Neural progenitor cell (in vitro differentiated cells): ENCODE results near the gene B9D1. TPM values are rescaled to one million over a fixed set of nuclear protein-coding genes. Genes with fewer than 3 reads are reported as not detected.

Source experiments
- DNase-seq: peaks from one replicate; pipeline ENCODE4 v3.0.0-alpha.2; 2016; ENCODE audit warnings: low spot score
- H2AFZ ChIP-seq: fragments of 200-600 bp; sonication (generic); replicated peaks from 2 replicates; pipeline ENCODE4 v1.6.1; 2016; ENCODE audit warnings: antibody characterized with exemption
- H3F3A ChIP-seq: fragments of 200-600 bp; sonication (generic); 2 replicates; pipeline ENCODE4 v1.6.1; 2016; ENCODE audit warnings: antibody characterized with exemption, low read depth
- H3K27ac ChIP-seq: fragments of 200-600 bp; sonication (generic); 2 replicates; pipeline ENCODE4 v1.5.1; 2016; ENCODE audit warnings: mild to moderate bottlenecking
- H3K27me3 ChIP-seq: fragments of 200-600 bp; sonication (generic); 2 replicates; pipeline ENCODE4 v1.6.1; 2016; ENCODE audit warnings: mild to moderate bottlenecking, moderate library complexity
- H3K36me3 ChIP-seq: fragments of 200-600 bp; sonication (generic); 2 replicates; pipeline ENCODE4 v1.5.1; 2016
- H3K4me1 ChIP-seq: fragments of 200-600 bp; sonication (generic); 2 replicates; pipeline ENCODE4 v1.6.1; 2016; ENCODE audit warnings: mixed run types
- H3K4me2 ChIP-seq: fragments of 200-600 bp; sonication (generic); 2 replicates; pipeline ENCODE4 v1.6.1; 2016
- H3K4me3 ChIP-seq: fragments of 200-600 bp; sonication (generic); 2 replicates; pipeline ENCODE4 v1.5.1; 2016
- H3K79me2 ChIP-seq: fragments of 200-600 bp; sonication (generic); 2 replicates; pipeline ENCODE4 v1.6.1; 2016; ENCODE audit warnings: low read depth
- H3K9ac ChIP-seq: fragments of 200-600 bp; sonication (generic); 2 replicates; pipeline ENCODE4 v1.6.1; 2016
- H3K9me3 ChIP-seq: fragments of 200-600 bp; sonication (generic); 2 replicates; pipeline ENCODE4 v1.5.1; 2016; ENCODE audit warnings: low read depth
- H4K20me1 ChIP-seq: fragments of 200-600 bp; sonication (generic); 2 replicates; pipeline ENCODE4 v1.6.1; 2016; ENCODE audit warnings: low read depth
- H3K27ac Mint-ChIP-seq: 3 replicates; pipeline ENCODE4 v1.8.0; 2021; ENCODE audit warnings: mixed read lengths
- H3K27me3 Mint-ChIP-seq: 2 replicates; pipeline ENCODE4 v1.8.0; 2022; ENCODE audit warnings: low read depth, mild to moderate bottlenecking, inconsistent platforms, moderate library complexity, mixed read lengths; ENCODE audit not compliant: insufficient read depth
- H3K36me3 Mint-ChIP-seq: 3 replicates; pipeline ENCODE4 v1.8.0; 2021; ENCODE audit warnings: mixed read lengths
- H3K4me1 Mint-ChIP-seq: 3 replicates; pipeline ENCODE4 v1.8.0; 2021; ENCODE audit warnings: mixed read lengths
- H3K4me3 Mint-ChIP-seq: 3 replicates; pipeline ENCODE4 v1.8.0; 2021; ENCODE audit warnings: mild to moderate bottlenecking, moderate library complexity, mixed read lengths
- H3K9me3 Mint-ChIP-seq: 3 replicates; pipeline ENCODE4 v1.8.0; 2020; ENCODE audit warnings: mixed read lengths
- CTCF ChIP-seq: fragments of 200-600 bp; sonication (generic); IDR thresholded peaks from 2 replicates; pipeline ENCODE4 v1.5.1; 2017; ENCODE audit warnings: antibody characterized with exemption, mild to moderate bottlenecking
- EZH2 ChIP-seq: fragments of 200-600 bp; sonication (generic); IDR thresholded peaks from 2 replicates; pipeline ENCODE4 v1.6.1; 2017; ENCODE audit warnings: antibody characterized with exemption, mild to moderate bottlenecking, moderate library complexity
- EZH2phosphoT487 ChIP-seq: fragments of 200-600 bp; sonication (generic); IDR thresholded peaks from 2 replicates; pipeline ENCODE4 v1.6.1; 2017; ENCODE audit warnings: antibody characterized with exemption
- total RNA-seq: library from RNA; depleted of rRNA; stranded (reverse); fragments of >200 nt; gene quantifications from 2 replicates; pipeline ENCODE4 v1.2.3, GENCODE V29; 2015; ENCODE audit warnings: low replicate concordance

B9D1 gene
- total RNA-seq, 1 donor from 2014 or later: 15.1 TPM

- Histone ChIP-seq H4K20me1 (peaks cover 69% of the 10 kb centered on the region), H3K9ac (no peak overlapping the region), H3K36me3 (no peaks in the 10 kb centered on the region), H2AFZ (no peak overlapping the region), H3K4me3 (no peak overlapping the region), H3K27ac (no peak overlapping the region), H3F3A (peaks cover 19% of the 10 kb centered on the region), H3K4me1 (peaks cover 20% of the 10 kb centered on the region), H3K4me2 (no peak overlapping the region), H3K9me3 (no peaks in the 10 kb centered on the region), H3K27me3 (no peaks in the 10 kb centered on the region), H3K79me2 (peaks cover 12% of the 10 kb centered on the region)
- Mint-ChIP-seq H3K9me3 (no peaks in the 10 kb centered on the region), H3K36me3 (peaks cover 3% of the 10 kb centered on the region), H3K4me3 (no peak overlapping the region), H3K27me3 (peaks cover 5% of the 10 kb centered on the region), H3K27ac (peak overlapping the region; percentile 53), H3K4me1 (peaks cover 28% of the 10 kb centered on the region)
- TF ChIP-seq EZH2 (no peak), EZH2phosphoT487 (no peak), CTCF (no peak)
- DNase-seq: no peak
Observed at GRCh38 chr17:19302791-19303331, 59.7 kb downstream of the B9D1 start.

- peaks cover 72% of the 10 kb centered on the region for H4K20me1 ChIP-seq
- peaks cover 12% of the 10 kb centered on the region for H3K79me2 ChIP-seq
- peaks cover 20% of the 10 kb centered on the region for H3K4me1 ChIP-seq
- Mint-ChIP-seq H3K4me3 (no peak overlapping the region), H3K9me3 (no peaks in the 10 kb centered on the region), H3K27me3 (peaks cover 5% of the 10 kb centered on the region), H3K36me3 (peaks cover 3% of the 10 kb centered on the region), H3K4me1 (peaks cover 34% of the 10 kb centered on the region), H3K27ac (peak overlapping the region; percentile 42)
- H3F3A ChIP-seq: peaks cover 19% of the 10 kb centered on the region
- no peaks in the 10 kb centered on the region for H3K36me3 ChIP-seq
- H3K4me3 ChIP-seq: no peak overlapping the region
- H3K27ac ChIP-seq: no peak overlapping the region
- TF ChIP-seq EZH2: no peak
- no peak for TF ChIP-seq EZH2phosphoT487
- TF ChIP-seq CTCF: no peak
- no peaks in the 10 kb centered on the region for H3K27me3 ChIP-seq
- no peak overlapping the region for H3K9ac ChIP-seq
- no peak overlapping the region for H2AFZ ChIP-seq
- H3K9me3 ChIP-seq: no peaks in the 10 kb centered on the region
- DNase-seq: no peak
- no peak overlapping the region for H3K4me2 ChIP-seq
Observed at GRCh38 chr17:19301973-19302372, 60.5 kb downstream of the B9D1 start.

- TF ChIP-seq EZH2phosphoT487 (no peak), CTCF (no peak), EZH2 (no peak)
- peaks cover 5% of the 10 kb centered on the region for H3K27me3 Mint-ChIP-seq
- peaks cover 12% of the 10 kb centered on the region for H3K79me2 ChIP-seq
- H3K9ac ChIP-seq: no peak overlapping the region
- H3K27me3 ChIP-seq: no peaks in the 10 kb centered on the region
- H3K4me3 Mint-ChIP-seq: no peak overlapping the region
- no peak for DNase-seq
- H3F3A ChIP-seq: peaks cover 19% of the 10 kb centered on the region
- no peak overlapping the region for H3K27ac ChIP-seq
- H4K20me1 ChIP-seq: peaks cover 76% of the 10 kb centered on the region
- no peak overlapping the region for H2AFZ ChIP-seq
- no peak overlapping the region for H3K4me3 ChIP-seq
- H3K27ac Mint-ChIP-seq: peak overlapping the region; percentile 42
- H3K4me1 ChIP-seq: peaks cover 20% of the 10 kb centered on the region
- no peak overlapping the region for H3K4me2 ChIP-seq
- H3K4me1 Mint-ChIP-seq: peaks cover 40% of the 10 kb centered on the region
- H3K9me3 ChIP-seq: no peaks in the 10 kb centered on the region
- peaks cover 5% of the 10 kb centered on the region for H3K36me3 Mint-ChIP-seq
- H3K36me3 ChIP-seq: no peaks in the 10 kb centered on the region
- no peaks in the 10 kb centered on the region for H3K9me3 Mint-ChIP-seq
Observed at GRCh38 chr17:19301274-19301951, 61.1 kb downstream of the B9D1 start.
